Brain microvascular endothelial cell (primary cell): ENCODE measurements around the gene NELFE.
A peak's percentile ranks its signal among the peaks of the same experiment; 100 is the strongest.

Experiments used
- DNase-seq: peaks from one replicate; pipeline ENCODE4 v3.0.0-alpha.2; 2020
- H3K27ac ChIP-seq: fragments of 250-450 bp; sonication (Bioruptor Pico); 2 replicates; pipeline ENCODE4 v1.5.1; 2020; ENCODE audit warnings: mild to moderate bottlenecking, moderate library complexity
- H3K27me3 ChIP-seq: fragments of 250-450 bp; sonication (Bioruptor Pico); replicated peaks from 2 replicates; pipeline ENCODE4 v1.5.1; 2020; ENCODE audit warnings: mild to moderate bottlenecking
- H3K36me3 ChIP-seq: fragments of 250-450 bp; sonication (Bioruptor Pico); replicated peaks from 2 replicates; pipeline ENCODE4 v1.5.1; 2020; ENCODE audit warnings: mild to moderate bottlenecking
- H3K4me3 ChIP-seq: 2 replicates; pipeline ENCODE4 v1.5.1; 2011; ENCODE audit warnings: low read depth, mild to moderate bottlenecking, control low read depth, low read length, moderate library complexity
- in situ Hi-C: cut with HindIII; loops from 2 replicates; pipeline ENCODE4 v1.10.0; 2017; ENCODE audit warnings: low sequenced_read_pairs, low pct_ligation_motif_present
- TF ChIP-seq, protein P1 (sequence below): IDR thresholded peaks from 2 replicates; pipeline ENCODE4 v1.5.1; 2011; ENCODE audit warnings: low read depth, mild to moderate bottlenecking, moderate library complexity, low read length, control low read depth, inconsistent platforms; ENCODE audit errors: missing control alignments

The NELFE gene

DNA sequence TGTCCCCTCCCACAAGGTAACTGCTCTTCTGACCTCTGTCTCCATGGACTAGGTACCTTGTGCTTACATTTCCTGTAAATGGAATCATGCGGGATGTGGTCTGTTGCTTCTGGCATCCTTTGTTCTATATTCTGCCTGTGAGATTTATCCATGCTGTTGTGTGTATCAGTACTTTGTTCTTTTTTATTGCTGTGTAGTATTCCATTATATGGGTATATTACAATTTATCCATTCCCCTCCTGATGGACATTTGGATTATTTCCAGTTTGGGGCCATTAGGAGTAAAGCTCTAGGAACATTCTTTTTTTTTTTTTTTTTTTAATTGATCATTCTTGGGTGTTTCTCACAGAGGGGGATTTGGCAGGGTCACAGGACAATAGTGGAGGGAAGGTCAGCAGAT is 27.8 kb downstream of the NELFE start:
- in situ Hi-C loops: no loop called here
- Histone ChIP-seq H3K36me3 (no peaks in the 10 kb centered on the region), H3K27ac (no peak overlapping the region), H3K4me3 (no peak overlapping the region), H3K27me3 (no peaks in the 10 kb centered on the region)
- no peak for DNase-seq
- TF ChIP-seq, protein P1, sequence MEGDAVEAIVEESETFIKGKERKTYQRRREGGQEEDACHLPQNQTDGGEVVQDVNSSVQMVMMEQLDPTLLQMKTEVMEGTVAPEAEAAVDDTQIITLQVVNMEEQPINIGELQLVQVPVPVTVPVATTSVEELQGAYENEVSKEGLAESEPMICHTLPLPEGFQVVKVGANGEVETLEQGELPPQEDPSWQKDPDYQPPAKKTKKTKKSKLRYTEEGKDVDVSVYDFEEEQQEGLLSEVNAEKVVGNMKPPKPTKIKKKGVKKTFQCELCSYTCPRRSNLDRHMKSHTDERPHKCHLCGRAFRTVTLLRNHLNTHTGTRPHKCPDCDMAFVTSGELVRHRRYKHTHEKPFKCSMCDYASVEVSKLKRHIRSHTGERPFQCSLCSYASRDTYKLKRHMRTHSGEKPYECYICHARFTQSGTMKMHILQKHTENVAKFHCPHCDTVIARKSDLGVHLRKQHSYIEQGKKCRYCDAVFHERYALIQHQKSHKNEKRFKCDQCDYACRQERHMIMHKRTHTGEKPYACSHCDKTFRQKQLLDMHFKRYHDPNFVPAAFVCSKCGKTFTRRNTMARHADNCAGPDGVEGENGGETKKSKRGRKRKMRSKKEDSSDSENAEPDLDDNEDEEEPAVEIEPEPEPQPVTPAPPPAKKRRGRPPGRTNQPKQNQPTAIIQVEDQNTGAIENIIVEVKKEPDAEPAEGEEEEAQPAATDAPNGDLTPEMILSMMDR: no peak

DNA sequence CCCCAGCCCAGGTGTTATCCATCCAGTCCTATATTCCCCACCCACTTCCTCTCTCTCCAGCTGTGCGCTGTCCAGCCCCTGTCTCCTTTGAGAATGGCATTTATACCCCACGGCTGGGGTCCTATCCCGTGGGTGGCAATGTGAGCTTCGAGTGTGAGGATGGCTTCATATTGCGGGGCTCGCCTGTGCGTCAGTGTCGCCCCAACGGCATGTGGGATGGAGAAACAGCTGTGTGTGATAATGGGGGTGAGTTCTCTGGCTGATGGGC is 30.2 kb downstream of the NELFE start:
- Histone ChIP-seq H3K4me3 (no peak overlapping the region), H3K36me3 (no peaks in the 10 kb centered on the region), H3K27ac (no peak overlapping the region), H3K27me3 (no peaks in the 10 kb centered on the region)
- DNase-seq: no peak
- in situ Hi-C loops: no loop called here
- TF ChIP-seq, protein P1: no peak

DNA sequence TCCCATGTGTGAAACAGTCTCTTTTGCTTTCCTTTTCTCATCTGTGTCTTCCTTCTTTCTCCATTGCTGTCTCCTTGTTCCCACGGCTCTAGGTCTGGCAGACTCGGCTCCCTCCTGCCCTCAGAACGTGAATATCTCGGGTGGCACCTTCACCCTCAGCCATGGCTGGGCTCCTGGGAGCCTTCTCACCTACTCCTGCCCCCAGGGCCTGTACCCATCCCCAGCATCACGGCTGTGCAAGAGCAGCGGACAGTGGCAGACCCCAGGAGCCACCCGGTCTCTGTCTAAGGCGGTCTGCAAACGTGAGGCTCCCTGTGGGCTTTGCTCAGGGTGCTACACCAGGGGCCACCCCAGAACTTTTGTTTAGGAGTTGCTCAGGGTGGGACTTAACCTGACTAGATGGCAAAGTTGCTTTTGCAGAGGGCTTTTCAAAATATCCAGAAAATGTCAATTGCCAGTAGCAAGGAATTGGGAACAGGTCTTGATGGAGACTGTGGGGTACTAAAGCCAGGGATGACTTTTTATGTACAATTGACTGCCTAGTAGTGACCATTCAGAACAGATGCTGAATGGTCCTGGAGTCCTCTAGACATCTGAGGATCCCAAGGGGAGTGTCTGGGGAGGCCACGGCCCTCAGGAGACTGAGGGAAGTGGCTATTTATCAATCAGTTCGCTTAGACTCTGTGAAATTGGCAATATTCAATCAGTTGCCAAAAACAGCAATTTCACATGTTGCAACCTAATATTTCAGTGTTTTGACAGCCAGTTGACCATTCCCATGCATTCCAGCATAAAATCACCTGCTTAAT is 30.7 kb downstream of the NELFE start:
- no peak for DNase-seq
- TF ChIP-seq, protein P1: no peak
- in situ Hi-C loops: no loop called here
- H3K27ac ChIP-seq: no peak overlapping the region
- H3K36me3 ChIP-seq: no peaks in the 10 kb centered on the region
- no peaks in the 10 kb centered on the region for H3K27me3 ChIP-seq
- no peak overlapping the region for H3K4me3 ChIP-seq

DNA sequence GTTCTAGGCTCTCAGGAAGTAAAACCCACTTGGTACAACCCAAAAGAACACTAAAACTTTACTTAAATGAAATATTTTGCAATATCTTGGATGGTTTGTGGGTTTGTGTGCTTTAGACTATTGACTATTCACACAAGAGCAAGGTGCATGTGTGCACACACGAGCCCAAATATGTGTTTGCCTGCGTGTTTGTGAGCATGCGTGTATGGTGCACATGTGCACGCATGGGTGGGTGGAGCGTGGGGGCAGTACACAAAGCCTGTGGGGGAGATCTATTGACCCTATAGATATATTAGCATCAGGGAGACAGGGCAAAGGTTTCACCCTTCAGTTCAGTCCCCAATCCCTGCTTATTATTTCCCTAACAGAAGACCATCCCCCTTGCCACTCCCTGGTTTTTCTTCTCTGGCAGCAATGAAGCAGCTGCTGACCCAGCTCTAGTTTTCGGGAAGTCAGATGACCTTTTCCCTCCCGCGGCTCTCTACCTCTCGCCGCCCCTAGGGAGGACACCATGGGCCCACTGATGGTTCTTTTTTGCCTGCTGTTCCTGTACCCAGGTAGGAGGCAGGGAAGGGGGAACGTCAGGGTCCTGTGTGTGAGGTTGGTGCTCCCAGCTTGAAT is 31.4 kb downstream of the NELFE start, which contains the start of gene C2:
C2 (plus strand) TSS at position 476 of the 621 bp plus-strand sequence; CDS start at position 512, 36 bp downstream.
- in situ Hi-C loops: no loop called here
- Histone ChIP-seq H3K36me3 (no peaks in the 10 kb centered on the region), H3K27me3 (no peaks in the 10 kb centered on the region), H3K4me3 (no peak within 1 kb of the TSS), H3K27ac (no peak within 1 kb of the TSS)
- TF ChIP-seq, protein P1: no peak
- no peak for DNase-seq

DNA sequence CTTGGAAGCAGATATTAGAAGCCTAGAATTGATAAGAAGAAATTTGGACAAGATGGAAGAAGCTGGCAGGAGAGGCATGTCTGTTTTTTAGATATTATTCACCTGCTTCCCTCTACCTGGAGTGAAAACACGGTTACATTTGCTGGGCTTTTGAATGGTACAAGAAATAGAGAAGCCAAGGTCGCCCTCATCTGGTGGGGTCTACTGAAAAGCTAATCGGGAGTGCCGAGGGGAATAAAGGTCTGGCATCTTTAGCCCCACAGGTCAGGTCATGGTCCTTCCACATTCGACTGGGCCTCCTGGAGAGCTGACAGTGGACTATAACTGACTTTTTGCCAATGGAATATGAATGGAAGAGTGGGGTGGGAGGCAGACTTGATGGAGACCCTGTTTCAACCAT is 35.8 kb downstream of the NELFE start:
- Histone ChIP-seq H3K36me3 (no peaks in the 10 kb centered on the region), H3K27me3 (no peaks in the 10 kb centered on the region), H3K4me3 (no peak overlapping the region), H3K27ac (no peak overlapping the region)
- TF ChIP-seq, protein P1: peak; percentile 49
- in situ Hi-C loops: no loop called here
- no peak for DNase-seq

DNA sequence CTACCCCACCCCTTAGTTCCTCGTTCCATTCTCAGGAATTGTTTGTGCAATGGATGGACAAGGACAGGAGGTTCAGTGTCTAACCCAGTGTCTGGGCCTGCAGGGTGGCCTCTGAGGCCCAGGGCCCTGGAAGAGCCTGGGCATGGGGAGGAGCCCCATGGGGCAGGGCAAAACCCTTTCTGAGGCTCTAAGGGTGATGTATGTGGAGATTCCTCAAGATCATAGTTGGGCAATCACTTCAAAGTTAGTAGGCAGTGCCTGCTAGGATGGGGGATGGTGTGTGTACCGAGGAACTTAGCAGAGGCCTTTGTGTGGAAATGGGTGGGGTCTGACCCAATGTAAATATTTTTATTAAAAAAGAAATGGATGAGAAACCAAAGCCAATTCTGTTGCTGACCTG is 38.0 kb downstream of the NELFE start:
- H3K27me3 ChIP-seq: no peaks in the 10 kb centered on the region
- in situ Hi-C loops: no loop called here
- H3K27ac ChIP-seq: no peak overlapping the region
- DNase-seq: no peak
- TF ChIP-seq, protein P1: no peak
- no peak overlapping the region for H3K4me3 ChIP-seq
- H3K36me3 ChIP-seq: no peaks in the 10 kb centered on the region
